ENCODE data around the gene KLHDC8A.
A peak's percentile ranks its signal among the peaks of the same experiment; 100 is the strongest.

- peak in 4 of 6 experiments; percentile 26 to 39 (median 30) for TF ChIP-seq CTCF (IDR thresholded peaks at IDR 0.05)
- TF ChIP-seq POLR2A (IDR thresholded peaks at IDR 0.05): no peak
Measured at GRCh38 chr1:205343431-205344065, 13.2 kb downstream of the KLHDC8A start.
